ENCODE measurements around the gene RFWD3.

- TF ChIP-seq CTCF (IDR thresholded peaks at IDR 0.05) (no peak), POLR2A (IDR thresholded peaks at IDR 0.05) (no peak)
These were observed 14.4 kb downstream of the RFWD3 start for GRCh38 chr16:74652249-74652648.
